H9 (cell line): Measurements from ENCODE around the gene RGS3. TPM values are rescaled to one million over a fixed set of nuclear protein-coding genes. Genes with fewer than 3 reads are reported as not detected.

Source experiments
- DNase-seq: peaks from one replicate; pipeline ENCODE4 v3.0.0-alpha.2; 2017
- H2AFZ ChIP-seq: one replicate; pipeline ENCODE4 v1.6.1; 2013; ENCODE audit warnings: mild to moderate bottlenecking, low read length, control low read depth, moderate library complexity
- H2AK5ac ChIP-seq: 2 replicates; pipeline ENCODE4 v1.6.1; 2013; ENCODE audit warnings: low read length, control low read depth, mixed read lengths; ENCODE audit not compliant: insufficient read length
- H2BK120ac ChIP-seq: one replicate; pipeline ENCODE4 v1.6.1; 2013; ENCODE audit warnings: low read depth, mild to moderate bottlenecking, low read length, control low read depth, inconsistent platforms; ENCODE audit not compliant: poor library complexity, severe bottlenecking
- H2BK12ac ChIP-seq: 2 replicates; pipeline ENCODE4 v1.6.1; 2013; ENCODE audit warnings: low read length, control low read depth, mixed read lengths, low read depth; ENCODE audit not compliant: insufficient read length
- H2BK15ac ChIP-seq: 2 replicates; pipeline ENCODE4 v1.6.1; 2013; ENCODE audit warnings: low read depth, low read length, control low read depth
- H2BK20ac ChIP-seq: one replicate; pipeline ENCODE4 v1.6.1; 2013; ENCODE audit warnings: low read depth, mild to moderate bottlenecking, low read length, control low read depth, inconsistent platforms; ENCODE audit not compliant: poor library complexity, severe bottlenecking
- H2BK5ac ChIP-seq: 2 replicates; pipeline ENCODE4 v1.6.1; 2013; ENCODE audit warnings: low read length, control low read depth, mixed read lengths; ENCODE audit not compliant: insufficient read length
- H3K14ac ChIP-seq: 2 replicates; pipeline ENCODE4 v1.6.1; 2013; ENCODE audit warnings: low read length, control low read depth; ENCODE audit not compliant: insufficient read depth
- H3K18ac ChIP-seq: 2 replicates; pipeline ENCODE4 v1.6.1; 2013; ENCODE audit warnings: low read depth, mild to moderate bottlenecking, mixed read lengths, low read length, control low read depth; ENCODE audit not compliant: insufficient read length
- H3K23ac ChIP-seq: 2 replicates; pipeline ENCODE4 v1.6.1; 2013; ENCODE audit warnings: low read length, control low read depth, mixed read lengths, low read depth; ENCODE audit not compliant: insufficient read length
- H3K23me2 ChIP-seq: 2 replicates; pipeline ENCODE4 v1.6.1; 2013; ENCODE audit warnings: low read depth, mild to moderate bottlenecking, mixed read lengths, low read length, control low read depth; ENCODE audit not compliant: insufficient read length, poor library complexity, severe bottlenecking
- H3K27ac ChIP-seq: 2 replicates; pipeline ENCODE4 v1.5.1; 2013; ENCODE audit warnings: low read length, control low read depth, mixed read lengths, low read depth; ENCODE audit not compliant: insufficient read length
- H3K27me3 ChIP-seq: 2 replicates; pipeline ENCODE4 v1.6.1; 2013; ENCODE audit warnings: low read length, control low read depth, inconsistent platforms; ENCODE audit not compliant: insufficient read depth
- H3K4ac ChIP-seq: 2 replicates; pipeline ENCODE4 v1.6.1; 2013; ENCODE audit warnings: low read depth, mild to moderate bottlenecking, control low read depth, inconsistent platforms, low read length, moderate library complexity
- H3K4me1 ChIP-seq: 2 replicates; pipeline ENCODE4 v1.6.1; 2013; ENCODE audit warnings: low read length, control low read depth, inconsistent platforms; ENCODE audit not compliant: insufficient read depth
- H3K4me2 ChIP-seq: 2 replicates; pipeline ENCODE4 v1.6.1; 2013; ENCODE audit warnings: low read length, control low read depth, mixed read lengths; ENCODE audit not compliant: insufficient read length, insufficient read depth
- H3K56ac ChIP-seq: 2 replicates; pipeline ENCODE4 v1.6.1; 2013; ENCODE audit warnings: low read depth, mild to moderate bottlenecking, mixed read lengths, low read length, control low read depth; ENCODE audit not compliant: insufficient read length
- H3K79me1 ChIP-seq: 2 replicates; pipeline ENCODE4 v1.6.1; 2013; ENCODE audit warnings: low read depth, mild to moderate bottlenecking, moderate library complexity, low read length, control low read depth, inconsistent platforms; ENCODE audit not compliant: insufficient read depth, poor library complexity, severe bottlenecking
- H3K79me2 ChIP-seq: 2 replicates; pipeline ENCODE4 v1.6.1; 2013; ENCODE audit warnings: low read length, control low read depth, inconsistent platforms; ENCODE audit not compliant: insufficient read depth
- H3K9ac ChIP-seq: 2 replicates; pipeline ENCODE4 v1.6.1; 2013; ENCODE audit warnings: low read length, control low read depth, mixed read lengths; ENCODE audit not compliant: insufficient read length; ENCODE audit errors: extremely low read depth
- H3K9me3 ChIP-seq: one replicate; pipeline ENCODE4 v1.6.1; 2013; ENCODE audit warnings: low read depth, low read length, inconsistent platforms; ENCODE audit not compliant: control insufficient read depth
- H3T11ph ChIP-seq: one replicate; pipeline ENCODE4 v1.6.1; 2013; ENCODE audit warnings: mild to moderate bottlenecking, low read length, control low read depth, inconsistent platforms
- H4K20me1 ChIP-seq: one replicate; pipeline ENCODE4 v1.6.1; 2013; ENCODE audit not compliant: control insufficient read depth, insufficient read length, insufficient read depth
- H4K5ac ChIP-seq: 2 replicates; pipeline ENCODE4 v1.6.1; 2013; ENCODE audit warnings: low read depth, mild to moderate bottlenecking, mixed read lengths, low read length, control low read depth; ENCODE audit not compliant: insufficient read length
- H4K8ac ChIP-seq: replicated peaks from 2 replicates; pipeline ENCODE4 v1.6.1; 2013; ENCODE audit warnings: low read length, control low read depth, mixed read lengths, low read depth; ENCODE audit not compliant: insufficient read length
- H4K91ac ChIP-seq: 2 replicates; pipeline ENCODE4 v1.6.1; 2013; ENCODE audit warnings: low read depth, mild to moderate bottlenecking, moderate library complexity, mixed read lengths, low read length, control low read depth; ENCODE audit not compliant: insufficient read length
- H3K27ac Mint-ChIP-seq, 3 experiments: 2 replicates in 2 of 3; 3 replicates in 1 of 3; pipeline ENCODE4 v1.8.0; 2020 to 2021; ENCODE audit warnings: mixed read lengths in 3 of 3, mild to moderate bottlenecking in 1 of 3, moderate library complexity in 1 of 3
- H3K27me3 Mint-ChIP-seq: 2 replicates; pipeline ENCODE4 v1.8.0; 2021; ENCODE audit warnings: low read depth, mild to moderate bottlenecking, moderate library complexity, mixed read lengths
- H3K36me3 Mint-ChIP-seq, 3 experiments: 2 replicates in 2 of 3; 3 replicates in 1 of 3; pipeline ENCODE4 v1.8.0; 2020 to 2021; ENCODE audit warnings: low read depth in 3 of 3, mixed read lengths in 3 of 3; ENCODE audit not compliant: insufficient read depth in 1 of 3
- H3K4me1 Mint-ChIP-seq, 2 experiments: 2 replicates each; pipeline ENCODE4 v1.8.0; 2020; ENCODE audit warnings: mixed read lengths in 2 of 2
- H3K4me3 Mint-ChIP-seq, 2 experiments: 2 replicates in 1 of 2; 3 replicates in 1 of 2; pipeline ENCODE4 v1.8.0; 2020 to 2021; ENCODE audit warnings: mild to moderate bottlenecking in 2 of 2, mixed read lengths in 2 of 2, moderate library complexity in 1 of 2
- H3K9me3 Mint-ChIP-seq, 2 experiments: 2 replicates in 1 of 2; 3 replicates in 1 of 2; pipeline ENCODE4 v1.8.0; 2020; ENCODE audit warnings: mild to moderate bottlenecking in 2 of 2, mixed read lengths in 2 of 2, moderate library complexity in 1 of 2
- WGBS: extraction: QIAGEN DNeasy Blood & Tissue Kit; methylation state at CpG from one replicate; pipeline ENCODE4 v1.1.7; 2013; ENCODE audit warnings: missing lambda C conversion rate, low lambda C conversion rate, mixed read lengths; ENCODE audit not compliant: insufficient read length; ENCODE audit errors: extremely low coverage; 5-methylcytosine and 5-hydroxymethylcytosine counted together
- total RNA-seq: library from RNA; stranded (reverse); gene quantifications from 2 replicates; pipeline ENCODE4 v1.2.1, GENCODE V29; 2021
- TF ChIP-seq, protein P1 (sequence below): fragments of 200-600 bp; sonication (generic); conservative IDR thresholded peaks from 3 replicates; pipeline ENCODE4 v1.8.0; 2021; ENCODE audit warnings: antibody characterized with exemption, mild to moderate bottlenecking

Gene RGS3
- total RNA-seq, 1 experiment from 2014 or later: 13.9 TPM

DNA sequence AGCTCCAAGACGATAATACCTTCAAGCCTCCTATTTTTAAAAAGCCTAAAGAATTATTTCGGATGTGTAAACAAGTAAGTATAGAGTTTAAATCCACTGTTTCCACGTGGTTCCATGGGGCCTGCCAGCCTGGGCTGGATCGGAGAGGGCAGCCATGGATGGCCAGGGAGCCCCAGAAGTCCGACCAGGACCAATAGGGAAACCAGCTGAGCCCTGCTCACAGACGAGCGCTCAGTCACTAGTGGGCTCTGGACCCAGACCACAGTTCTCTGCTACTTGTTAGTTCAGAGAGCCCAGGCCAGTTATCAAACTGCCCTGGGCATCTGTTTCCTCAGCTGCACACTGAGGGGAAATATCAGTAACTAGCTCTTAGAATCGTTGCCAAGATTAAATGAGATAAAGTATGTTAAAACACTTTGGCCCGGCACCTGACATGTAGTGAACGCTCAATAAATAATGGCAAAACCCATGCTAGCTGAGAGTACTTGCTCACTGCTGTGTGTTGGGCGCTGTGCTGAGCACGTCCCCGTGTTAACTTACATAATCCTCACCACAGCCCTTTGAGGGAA, 124.8 kb downstream of the RGS3 start:
- Histone ChIP-seq H3K4ac (no peak overlapping the region), H4K5ac (no peak overlapping the region), H2AFZ (no peak overlapping the region), H3K79me2 (no peaks in the 10 kb centered on the region), H3K18ac (no peak overlapping the region), H3K9me3 (no peaks in the 10 kb centered on the region), H3K4me2 (no peak overlapping the region), H3K79me1 (no peaks in the 10 kb centered on the region), H3K56ac (no peak overlapping the region), H2AK5ac (no peak overlapping the region), H3K4me1 (peaks cover 2% of the 10 kb centered on the region), H3K14ac (no peak overlapping the region), H3K9ac (no peak overlapping the region), H3T11ph (no peak overlapping the region), H2BK20ac (no peak overlapping the region), H2BK120ac (no peak overlapping the region), H4K8ac (no peak overlapping the region), H3K27me3 (no peaks in the 10 kb centered on the region), H4K20me1 (no peaks in the 10 kb centered on the region), H2BK5ac (no peak overlapping the region), H2BK12ac (no peak overlapping the region), H3K27ac (no peak overlapping the region), H2BK15ac (no peak overlapping the region), H4K91ac (no peak overlapping the region), H3K23me2 (no peaks in the 10 kb centered on the region), H3K23ac (no peak overlapping the region)
- H3K36me3 Mint-ChIP-seq: peaks cover 0 to 14% (median 9%) of the 10 kb centered on the region in 3 experiments; a peak in 3 of 7 replicates
- no peak for DNase-seq
- no CpG with 5 or more reads among the region's 13 CpGs for WGBS
- no peaks in the 10 kb centered on the region for H3K27me3 Mint-ChIP-seq
- no peak overlapping the region for H3K27ac Mint-ChIP-seq
- no peaks in the 10 kb centered on the region for H3K9me3 Mint-ChIP-seq
- peaks cover 22 to 24% of the 10 kb centered on the region in 2 experiments for H3K4me1 Mint-ChIP-seq
- H3K4me3 Mint-ChIP-seq: no peak overlapping the region
- TF ChIP-seq, protein P1, sequence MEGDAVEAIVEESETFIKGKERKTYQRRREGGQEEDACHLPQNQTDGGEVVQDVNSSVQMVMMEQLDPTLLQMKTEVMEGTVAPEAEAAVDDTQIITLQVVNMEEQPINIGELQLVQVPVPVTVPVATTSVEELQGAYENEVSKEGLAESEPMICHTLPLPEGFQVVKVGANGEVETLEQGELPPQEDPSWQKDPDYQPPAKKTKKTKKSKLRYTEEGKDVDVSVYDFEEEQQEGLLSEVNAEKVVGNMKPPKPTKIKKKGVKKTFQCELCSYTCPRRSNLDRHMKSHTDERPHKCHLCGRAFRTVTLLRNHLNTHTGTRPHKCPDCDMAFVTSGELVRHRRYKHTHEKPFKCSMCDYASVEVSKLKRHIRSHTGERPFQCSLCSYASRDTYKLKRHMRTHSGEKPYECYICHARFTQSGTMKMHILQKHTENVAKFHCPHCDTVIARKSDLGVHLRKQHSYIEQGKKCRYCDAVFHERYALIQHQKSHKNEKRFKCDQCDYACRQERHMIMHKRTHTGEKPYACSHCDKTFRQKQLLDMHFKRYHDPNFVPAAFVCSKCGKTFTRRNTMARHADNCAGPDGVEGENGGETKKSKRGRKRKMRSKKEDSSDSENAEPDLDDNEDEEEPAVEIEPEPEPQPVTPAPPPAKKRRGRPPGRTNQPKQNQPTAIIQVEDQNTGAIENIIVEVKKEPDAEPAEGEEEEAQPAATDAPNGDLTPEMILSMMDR: no peak
